SK-N-SH treated with all-trans-retinoic acid at 6 μM for 48 hours (cell line): ENCODE measurements around the gene ARID1B.

ENCODE experiments used
- ESRRG ChIP-seq: fragments of 250-450 bp; sonication (Bioruptor Pico); IDR thresholded peaks from 2 replicates; pipeline ENCODE4 v1.6.1; 2021; ENCODE audit warnings: mild to moderate bottlenecking
- ZC3H10 ChIP-seq: fragments of 250-450 bp; sonication (Bioruptor Pico); IDR thresholded peaks from 2 replicates; pipeline ENCODE4 v1.5.1; 2021; ENCODE audit warnings: mild to moderate bottlenecking, moderate library complexity
- ZFP30 ChIP-seq: fragments of 450-650 bp; formaldehyde crosslinking; IDR thresholded peaks from 2 replicates; pipeline ENCODE4 v1.5.0; 2022; ENCODE audit warnings: mild to moderate bottlenecking, moderate library complexity
- ZNF565 ChIP-seq: fragments of 450-650 bp; formaldehyde crosslinking; conservative IDR thresholded peaks from 2 replicates; pipeline ENCODE4 v1.5.0; 2020; ENCODE audit warnings: low read depth, mild to moderate bottlenecking, moderate library complexity
- TF ChIP-seq, protein P1 (sequence below): fragments of 250-450 bp; sonication (Bioruptor Pico); IDR thresholded peaks from 2 replicates; pipeline ENCODE4 v1.5.1; 2020; ENCODE audit warnings: low read depth, mild to moderate bottlenecking, moderate library complexity

- TF ChIP-seq ZNF565 (CRISPR knock-in tag) (no peak), ZFP30 (CRISPR knock-in tag) (no peak), ZC3H10 (CRISPR knock-in tag) (no peak), ESRRG (CRISPR knock-in tag) (no peak)
- TF ChIP-seq, protein P1, sequence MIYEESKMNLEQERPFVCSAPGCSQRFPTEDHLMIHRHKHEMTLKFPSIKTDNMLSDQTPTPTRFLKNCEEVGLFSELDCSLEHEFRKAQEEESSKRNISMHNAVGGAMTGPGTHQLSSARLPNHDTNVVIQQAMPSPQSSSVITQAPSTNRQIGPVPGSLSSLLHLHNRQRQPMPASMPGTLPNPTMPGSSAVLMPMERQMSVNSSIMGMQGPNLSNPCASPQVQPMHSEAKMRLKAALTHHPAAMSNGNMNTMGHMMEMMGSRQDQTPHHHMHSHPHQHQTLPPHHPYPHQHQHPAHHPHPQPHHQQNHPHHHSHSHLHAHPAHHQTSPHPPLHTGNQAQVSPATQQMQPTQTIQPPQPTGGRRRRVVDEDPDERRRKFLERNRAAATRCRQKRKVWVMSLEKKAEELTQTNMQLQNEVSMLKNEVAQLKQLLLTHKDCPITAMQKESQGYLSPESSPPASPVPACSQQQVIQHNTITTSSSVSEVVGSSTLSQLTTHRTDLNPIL (CRISPR knock-in tag), result no peak
Observed at GRCh38 chr6:156994215-156995076, 217.3 kb downstream of the ARID1B start.
